ENCODE results near the gene SLC2A4RG.

The SLC2A4RG gene

GRCh38 chr20:63735859-63736718 lies 3.5 kb upstream of the SLC2A4RG start, which contains the start of gene LIME1:
TSS of gene LIME1 (plus strand) at chr20:63736664. CDS start at chr20:63737550, 886 bp downstream.
- ChIA-PET CTCF (no interaction called here), POLR2A (interaction anchor here (0.7 to 1.8 kb wide), 3 partner anchors 9 to 129 kb away, joined by 3 to 4 read pairs (median 4); partner anchors contain the start of genes ARFRP1, TPD52L2 and ZGPAT)
- no peak for DNase-seq (ENCODE audit: low read depth, low spot score)
- TF ChIP-seq, protein P1, sequence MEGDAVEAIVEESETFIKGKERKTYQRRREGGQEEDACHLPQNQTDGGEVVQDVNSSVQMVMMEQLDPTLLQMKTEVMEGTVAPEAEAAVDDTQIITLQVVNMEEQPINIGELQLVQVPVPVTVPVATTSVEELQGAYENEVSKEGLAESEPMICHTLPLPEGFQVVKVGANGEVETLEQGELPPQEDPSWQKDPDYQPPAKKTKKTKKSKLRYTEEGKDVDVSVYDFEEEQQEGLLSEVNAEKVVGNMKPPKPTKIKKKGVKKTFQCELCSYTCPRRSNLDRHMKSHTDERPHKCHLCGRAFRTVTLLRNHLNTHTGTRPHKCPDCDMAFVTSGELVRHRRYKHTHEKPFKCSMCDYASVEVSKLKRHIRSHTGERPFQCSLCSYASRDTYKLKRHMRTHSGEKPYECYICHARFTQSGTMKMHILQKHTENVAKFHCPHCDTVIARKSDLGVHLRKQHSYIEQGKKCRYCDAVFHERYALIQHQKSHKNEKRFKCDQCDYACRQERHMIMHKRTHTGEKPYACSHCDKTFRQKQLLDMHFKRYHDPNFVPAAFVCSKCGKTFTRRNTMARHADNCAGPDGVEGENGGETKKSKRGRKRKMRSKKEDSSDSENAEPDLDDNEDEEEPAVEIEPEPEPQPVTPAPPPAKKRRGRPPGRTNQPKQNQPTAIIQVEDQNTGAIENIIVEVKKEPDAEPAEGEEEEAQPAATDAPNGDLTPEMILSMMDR (IDR thresholded peaks at IDR 0.05; ENCODE audit: insufficient read depth, low read length, missing control alignments) = no peak
- H3K4me3 ChIP-seq (ENCODE audit: low read depth, low read length) = no peak within 1 kb of the TSS

GRCh38 chr20:63736893-63737694 lies 2.5 kb upstream of the SLC2A4RG start:
- TF ChIP-seq, protein P1 (IDR thresholded peaks at IDR 0.05; ENCODE audit: insufficient read depth, low read length, missing control alignments) = no peak
- H3K4me3 ChIP-seq (ENCODE audit: low read depth, low read length) = no peak overlapping the region
- ChIA-PET CTCF (no interaction called here), POLR2A (interaction anchor here (1.3 to 1.8 kb wide), 2 partner anchors 29 to 128 kb away, joined by 4 read pairs; partner anchors contain the start of genes ARFRP1, TPD52L2 and ZGPAT)
- DNase-seq (ENCODE audit: low read depth, low spot score) = no peak

DNA sequence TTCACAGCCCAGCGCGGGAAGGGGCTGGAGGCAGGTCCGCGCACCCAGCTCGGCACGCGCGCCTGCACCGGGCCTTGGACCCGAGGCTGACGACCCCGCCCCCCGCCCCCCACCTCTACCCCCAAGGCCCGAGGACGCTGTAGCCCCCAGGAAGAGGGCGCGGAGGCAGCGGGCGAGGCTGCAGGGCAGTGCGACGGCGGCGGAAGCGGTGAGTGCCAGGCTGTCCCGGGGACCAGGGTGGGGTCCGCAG lies 2.0 kb upstream of the SLC2A4RG start:
- ChIA-PET CTCF (no interaction called here), POLR2A (interaction anchor here (1.3 to 1.8 kb wide), 2 partner anchors 30 to 127 kb away, joined by 4 read pairs; partner anchors contain the start of genes ARFRP1, TPD52L2 and ZGPAT)
- TF ChIP-seq, protein P1 (IDR thresholded peaks at IDR 0.05; ENCODE audit: insufficient read depth, low read length, missing control alignments) = no peak
- no peak for DNase-seq (ENCODE audit: low read depth, low spot score)
- no peak overlapping the region for H3K4me3 ChIP-seq (ENCODE audit: low read depth, low read length)

DNA sequence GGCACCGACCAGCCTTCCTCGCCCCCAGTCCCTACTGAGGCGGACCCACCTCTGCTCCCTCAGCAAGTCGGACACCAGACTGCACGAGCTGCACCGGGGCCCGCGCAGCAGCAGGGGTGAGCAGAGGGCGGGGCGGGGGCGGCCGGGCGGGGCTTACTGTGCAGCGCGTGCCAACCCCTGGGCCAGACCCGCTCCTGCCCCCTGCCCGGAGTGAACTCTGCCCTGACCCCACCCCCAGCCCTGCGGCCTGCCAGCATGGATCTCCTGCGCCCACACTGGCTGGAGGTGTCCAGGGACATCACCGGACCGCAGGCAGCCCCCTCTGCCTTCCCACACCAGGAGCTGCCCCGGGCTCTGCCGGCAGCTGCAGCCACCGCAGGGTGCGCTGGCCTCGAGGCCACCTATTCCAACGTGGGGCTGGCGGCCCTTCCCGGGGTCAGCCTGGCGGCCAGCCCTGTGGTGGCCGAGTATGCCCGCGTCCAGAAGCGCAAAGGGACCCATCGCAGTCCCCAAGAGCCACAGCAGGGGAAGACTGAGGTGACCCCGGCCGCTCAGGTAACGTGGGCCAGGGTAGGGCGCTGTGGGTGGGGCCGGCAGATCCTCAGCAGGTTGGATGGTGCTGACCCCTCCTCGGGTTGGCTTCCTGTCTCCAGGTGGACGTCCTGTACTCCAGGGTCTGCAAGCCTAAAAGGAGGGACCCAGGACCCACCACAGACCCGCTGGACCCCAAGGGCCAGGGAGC lies 1.5 kb upstream of the SLC2A4RG start:
- TF ChIP-seq, protein P1 (IDR thresholded peaks at IDR 0.05; ENCODE audit: insufficient read depth, low read length, missing control alignments) = no peak
- no peak overlapping the region for H3K4me3 ChIP-seq (ENCODE audit: low read depth, low read length)
- DNase-seq (ENCODE audit: low read depth, low spot score) = no peak
- ChIA-PET POLR2A (interaction anchor here (0.6 kb wide), 1 partner anchor 214 kb away, joined by 3 read pairs; no protein-coding TSS in a partner anchor), CTCF (no interaction called here)

DNA sequence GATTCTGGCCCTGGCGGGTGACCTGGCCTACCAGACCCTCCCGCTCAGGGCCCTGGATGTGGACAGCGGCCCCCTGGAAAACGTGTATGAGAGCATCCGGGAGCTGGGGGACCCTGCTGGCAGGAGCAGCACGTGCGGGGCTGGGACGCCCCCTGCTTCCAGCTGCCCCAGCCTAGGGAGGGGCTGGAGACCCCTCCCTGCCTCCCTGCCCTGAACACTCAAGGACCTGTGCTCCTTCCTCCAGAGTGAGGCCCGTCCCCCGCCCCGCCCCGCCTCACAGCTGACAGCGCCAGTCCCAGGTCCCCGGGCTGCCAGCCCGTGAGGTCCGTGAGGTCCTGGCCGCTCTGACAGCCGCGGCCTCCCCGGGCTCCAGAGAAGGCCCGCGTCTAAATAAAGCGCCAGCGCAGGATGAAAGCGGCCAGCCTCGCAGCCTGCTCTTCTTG lies 868 bp upstream of the SLC2A4RG start:
- H3K4me3 ChIP-seq (ENCODE audit: low read depth, low read length) = no peak overlapping the region
- TF ChIP-seq, protein P1 (IDR thresholded peaks at IDR 0.05; ENCODE audit: insufficient read depth, low read length, missing control alignments) = no peak
- CTCF ChIA-PET = no interaction called here
- POLR2A ChIA-PET = interaction anchor here (1.0 kb wide), 1 partner anchor 80 kb away, joined by 3 read pairs; the partner anchor contains the start of gene RTEL1
- DNase-seq (ENCODE audit: low read depth, low spot score) = no peak
